GM13977 (cell line): ENCODE results near the gene WDR48.

ENCODE experiments used
- DNase-seq: peaks from one replicate; pipeline ENCODE4 v3.0.0; 2012; ENCODE audit warnings: low spot score
- CTCF ChIP-seq: IDR thresholded peaks from 2 replicates; pipeline ENCODE4 v1.5.1; 2012; ENCODE audit warnings: mild to moderate bottlenecking, control low read depth; ENCODE audit not compliant: insufficient read depth; ENCODE audit errors: extremely low read depth, missing control alignments
- in situ Hi-C: fragments of 300-500 bp; cut with MboI; formaldehyde crosslinking; loops from one replicate; pipeline ENCODE4 v1.12.0; 2022; ENCODE audit warnings: low sequenced_read_pairs, low pct_unique_long_range_greater_than_20kb, mixed read lengths, inconsistent platforms; ENCODE audit not compliant: unreplicated experiment

The WDR48 gene

GRCh38 chr3:39090922-39091321 lies 39.1 kb downstream of the WDR48 start:
- no peak for DNase-seq
- in situ Hi-C loops = loop anchor here (10.0 kb wide), 1 partner anchor 184 kb away; no protein-coding TSS in a partner anchor
- TF ChIP-seq CTCF = no peak

GRCh38 chr3:39094851-39095677 lies 43.2 kb downstream of the WDR48 start:
- in situ Hi-C loops = loop anchor here (10.0 kb wide), 1 partner anchor 180 kb away; no protein-coding TSS in a partner anchor
- TF ChIP-seq CTCF = no peak
- no peak for DNase-seq

GRCh38 chr3:39095778-39096177 lies 44.0 kb downstream of the WDR48 start:
- in situ Hi-C loops = loop anchor here (10.0 kb wide), 1 partner anchor 179 kb away; no protein-coding TSS in a partner anchor
- no peak for TF ChIP-seq CTCF

GRCh38 chr3:39096775-39097174 lies 45.0 kb downstream of the WDR48 start:
- in situ Hi-C loops = loop anchor here (10.0 kb wide), 1 partner anchor 178 kb away; no protein-coding TSS in a partner anchor
- TF ChIP-seq CTCF = no peak
- no peak for DNase-seq

More at GRCh38 chr3:39095778-39096177, 44.0 kb downstream of the WDR48 start:
- no peak for DNase-seq

- no peak for TF ChIP-seq CTCF
- in situ Hi-C loops = loop anchor here (10.0 kb wide), 1 partner anchor 177 kb away; no protein-coding TSS in a partner anchor
- no peak for DNase-seq
These were observed 46.1 kb downstream of the WDR48 start for GRCh38 chr3:39097716-39098472.

- in situ Hi-C loops = loop anchor here (10.0 kb wide), 1 partner anchor 176 kb away; no protein-coding TSS in a partner anchor
- DNase-seq = no peak
- TF ChIP-seq CTCF = no peak
These were observed 46.7 kb downstream of the WDR48 start for GRCh38 chr3:39098473-39099000.
